Stimulated activated CD4-positive, alpha-beta T cell treated with anti-CD3 and anti-CD28 coated beads, Interleukin-15, amount 100 ng/mL, for 24 hours (primary cell): ENCODE data around the gene RUFY1.
"Not testable (repeated sequence)": the region's sequence is repeated elsewhere in the genome, so short reads cannot be mapped to it uniquely, and the experiment has no call there.

Experiments
- DNase-seq: peaks from one replicate; pipeline ENCODE4 v3.0.0-alpha.2; 2020

The RUFY1 gene

GRCh38 chr5:179623003-179623905, 72.9 kb downstream of the RUFY1 start, which contains the start of gene HNRNPH1:
HNRNPH1 (minus strand) TSS chr5:179623671; CDS start chr5:179623133, 538 bp downstream.
- peak; percentile 98 for DNase-seq

- DNase-seq = peak; percentile 75
Observed at GRCh38 chr5:179623906-179624741, 73.8 kb downstream of the RUFY1 start.

GRCh38 chr5:179624841-179625271, 74.5 kb downstream of the RUFY1 start:
- DNase-seq = no peak

GRCh38 chr5:179633501-179634369, 83.4 kb downstream of the RUFY1 start:
- DNase-seq = not testable (repeated sequence)

GRCh38 chr5:179634370-179635172, 84.2 kb downstream of the RUFY1 start:
- not testable (repeated sequence) for DNase-seq

- DNase-seq = not testable (repeated sequence)
Observed at GRCh38 chr5:179639296-179639695, 88.9 kb downstream of the RUFY1 start.

- not testable (repeated sequence) for DNase-seq
Observed at GRCh38 chr5:179641745-179642144, 91.4 kb downstream of the RUFY1 start.

- DNase-seq = not testable (repeated sequence)
Observed at GRCh38 chr5:179642626-179643025, 92.3 kb downstream of the RUFY1 start.

- DNase-seq = not testable (repeated sequence)
Observed at GRCh38 chr5:179643141-179643920, 93.0 kb downstream of the RUFY1 start.

- not testable (repeated sequence) for DNase-seq
Observed at GRCh38 chr5:179644766-179645165, 94.4 kb downstream of the RUFY1 start.

- no peak for DNase-seq
Observed at GRCh38 chr5:179648410-179648809, 98.1 kb downstream of the RUFY1 start.

- not testable (repeated sequence) for DNase-seq
Observed at GRCh38 chr5:179649166-179649703, 98.9 kb downstream of the RUFY1 start.

GRCh38 chr5:179650245-179650644, 99.9 kb downstream of the RUFY1 start:
- not testable (repeated sequence) for DNase-seq

- DNase-seq = not testable (repeated sequence)
Observed at GRCh38 chr5:179653135-179653534, 102.8 kb downstream of the RUFY1 start.

- peak; percentile 32 for DNase-seq
Observed at GRCh38 chr5:179657302-179658178, 107.2 kb downstream of the RUFY1 start.

GRCh38 chr5:179658179-179658856, 108.0 kb downstream of the RUFY1 start:
- DNase-seq = not testable (repeated sequence)
